GM19035 (cell line): ENCODE data around the gene GNAI3.

Experiments
- ATAC-seq: cut with Tn5 transposase; IDR thresholded peaks from one replicate; pipeline ENCODE4 v1.9.1; 2021; ENCODE audit not compliant: unreplicated experiment

The GNAI3 gene

DNA sequence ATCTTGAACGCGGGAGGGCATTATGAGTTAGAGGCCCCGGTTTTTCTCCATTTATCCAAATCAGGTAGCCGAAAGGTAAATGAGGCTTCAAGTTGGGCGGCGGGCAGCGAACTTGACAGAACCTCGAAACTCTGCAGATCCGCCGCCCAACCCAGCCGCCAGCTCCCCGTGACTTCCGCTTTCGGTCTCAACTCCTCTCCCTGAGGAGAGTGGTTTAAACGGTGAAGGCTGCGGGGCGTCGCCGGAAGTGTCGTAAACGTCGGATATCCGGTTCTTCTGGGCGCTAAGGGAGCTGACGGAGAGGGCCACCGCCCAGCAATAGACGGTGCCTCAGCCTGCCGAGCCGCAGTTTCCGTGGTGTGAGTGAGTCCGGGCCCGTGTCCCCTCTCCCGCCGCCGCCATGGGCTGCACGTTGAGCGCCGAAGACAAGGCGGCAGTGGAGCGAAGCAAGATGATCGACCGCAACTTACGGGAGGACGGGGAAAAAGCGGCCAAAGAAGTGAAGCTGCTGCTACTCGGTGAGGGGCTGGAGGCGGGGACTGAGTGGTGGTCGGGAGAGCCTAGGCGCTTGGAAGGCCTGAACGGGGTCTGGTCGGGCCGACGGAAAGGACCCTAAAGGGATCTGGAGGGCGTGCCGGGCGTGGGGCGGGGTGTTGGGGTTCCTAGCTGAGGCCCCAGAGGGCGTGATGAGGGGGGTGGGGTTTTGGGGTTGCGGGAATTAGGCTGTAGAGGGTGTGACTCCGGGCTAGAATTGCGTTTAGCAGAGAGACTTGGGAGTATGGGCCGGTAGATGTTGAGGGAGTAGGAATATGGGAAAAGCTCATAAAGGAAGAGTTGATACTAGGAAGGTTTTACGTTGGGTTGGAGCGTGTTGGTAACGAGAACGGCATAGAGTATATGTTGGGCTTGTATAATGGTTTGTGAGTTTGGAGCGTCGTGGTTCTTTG is at the start of gene GNAI3:
Gene GNAI3 (plus strand): TSS at position 295 of the 947 bp plus-strand sequence. CDS start 106 bp downstream, at position 401.
- ATAC-seq = peak; percentile 89

DNA sequence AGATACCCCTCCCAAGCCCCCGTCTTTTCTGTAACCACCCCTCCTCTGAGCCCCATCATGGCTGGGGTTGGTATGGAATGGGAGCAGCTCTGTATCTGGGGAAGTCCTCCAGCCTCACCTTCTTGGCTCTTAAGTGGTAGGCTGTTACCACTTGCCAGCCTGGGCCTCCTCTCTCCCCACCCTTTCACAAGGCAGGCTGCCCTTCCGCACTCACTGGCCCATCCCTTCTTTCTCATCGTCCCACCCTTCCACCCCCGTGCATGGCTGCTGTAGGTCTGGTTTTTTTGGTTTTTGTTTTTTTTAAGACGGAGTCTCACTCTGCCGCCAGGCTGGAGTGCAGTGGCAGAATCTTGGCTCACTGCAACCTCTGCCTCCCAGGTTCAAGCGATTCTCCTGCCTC is 49.3 kb upstream of the GNAI3 start:
- no peak for ATAC-seq

DNA sequence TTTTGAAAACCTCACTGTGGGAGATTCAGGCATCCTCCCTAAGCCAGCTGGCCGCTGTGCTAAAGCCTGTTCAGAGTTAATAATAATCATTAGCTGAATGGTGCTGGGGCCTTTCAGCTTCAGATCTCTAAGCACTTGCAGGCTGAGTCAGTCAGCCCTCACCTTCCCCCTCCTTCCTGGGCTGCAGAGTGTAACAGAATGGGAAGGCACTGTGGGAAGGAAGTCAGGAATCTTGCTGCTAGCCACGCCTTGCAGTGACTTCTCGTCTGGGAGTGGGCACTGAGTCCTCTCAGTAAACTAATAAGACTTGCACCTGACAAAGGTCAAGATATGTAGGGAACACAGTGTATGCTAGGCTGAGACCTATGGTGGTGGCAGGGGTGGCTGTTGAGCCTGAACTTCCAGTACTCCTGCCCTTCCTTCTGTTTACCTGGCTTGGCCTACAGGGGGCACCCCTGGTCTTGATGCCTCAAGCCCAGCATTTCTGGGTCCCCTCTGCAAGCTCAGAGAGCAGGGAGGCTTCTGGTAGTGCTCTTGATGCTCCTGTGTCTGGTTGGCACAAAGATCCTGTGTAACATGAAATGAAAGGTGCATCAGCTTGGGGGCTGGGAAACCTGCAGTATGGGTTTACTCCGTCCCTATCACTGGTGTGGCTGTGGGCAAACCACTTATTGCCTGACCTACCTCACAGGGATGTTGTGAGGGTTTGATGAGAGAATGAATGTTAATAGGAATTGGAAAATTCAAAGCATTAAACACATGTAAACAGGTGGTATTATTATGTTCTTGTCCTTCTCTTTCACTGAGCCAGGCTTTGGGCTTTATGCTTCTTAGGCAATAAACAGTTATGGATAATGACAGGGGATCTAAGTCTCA is 48.5 kb upstream of the GNAI3 start:
- ATAC-seq = no peak

DNA sequence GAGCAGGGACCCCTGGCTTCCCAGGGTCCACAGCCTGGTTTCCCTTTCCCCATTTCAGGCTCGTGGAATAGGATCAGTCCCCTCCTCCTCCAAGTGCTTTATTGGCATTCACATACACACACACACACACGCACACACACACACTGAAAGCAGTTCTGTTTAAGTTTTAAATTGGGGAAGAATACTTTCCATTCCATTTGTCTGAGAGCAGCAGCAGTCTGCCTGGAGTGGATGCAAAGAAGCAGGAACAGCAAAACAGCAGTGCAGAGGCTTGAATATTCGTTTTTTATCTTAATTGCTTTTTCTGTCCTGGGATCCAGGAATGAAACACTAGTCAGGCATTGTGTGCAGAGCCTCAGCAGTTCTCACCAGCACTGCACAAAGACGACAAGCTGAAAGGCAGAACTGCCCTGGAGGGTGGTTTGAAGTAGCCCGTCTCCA is 47.5 kb upstream of the GNAI3 start:
- ATAC-seq = no peak

DNA sequence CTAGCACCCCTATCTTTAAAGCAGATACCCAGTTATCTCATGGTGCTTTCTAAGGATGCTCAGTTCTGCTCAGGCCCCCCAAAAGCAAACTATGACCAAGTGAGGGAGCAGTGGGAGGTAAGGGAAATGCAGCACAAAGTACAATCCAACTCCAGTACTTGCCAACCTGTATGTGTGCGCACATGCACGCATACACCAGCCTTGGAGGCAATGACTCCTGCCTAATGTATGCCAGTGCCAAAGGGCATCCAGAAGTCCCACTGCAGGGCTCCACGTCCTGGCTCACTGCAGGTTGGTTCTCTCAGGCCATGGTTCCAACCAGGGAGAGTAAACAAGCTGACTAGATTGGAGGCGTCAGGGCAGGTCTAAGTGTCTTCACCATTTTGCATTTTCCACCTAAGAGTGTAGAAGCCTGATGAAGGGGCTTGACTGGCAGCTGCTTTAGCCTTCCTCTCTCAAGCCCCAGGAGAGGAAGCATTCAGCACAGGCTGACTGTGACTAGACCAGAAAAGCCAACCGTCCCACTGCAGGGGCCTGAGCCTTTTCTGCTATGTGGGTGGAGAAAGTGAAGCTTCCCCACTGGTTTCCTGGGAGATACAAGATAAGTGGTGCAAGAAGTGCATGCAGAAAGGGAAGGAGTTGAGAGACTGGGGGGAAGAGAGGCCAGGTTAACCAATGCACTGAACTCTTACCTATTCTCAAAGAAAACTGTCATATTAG is 46.6 kb upstream of the GNAI3 start:
- no peak for ATAC-seq

DNA sequence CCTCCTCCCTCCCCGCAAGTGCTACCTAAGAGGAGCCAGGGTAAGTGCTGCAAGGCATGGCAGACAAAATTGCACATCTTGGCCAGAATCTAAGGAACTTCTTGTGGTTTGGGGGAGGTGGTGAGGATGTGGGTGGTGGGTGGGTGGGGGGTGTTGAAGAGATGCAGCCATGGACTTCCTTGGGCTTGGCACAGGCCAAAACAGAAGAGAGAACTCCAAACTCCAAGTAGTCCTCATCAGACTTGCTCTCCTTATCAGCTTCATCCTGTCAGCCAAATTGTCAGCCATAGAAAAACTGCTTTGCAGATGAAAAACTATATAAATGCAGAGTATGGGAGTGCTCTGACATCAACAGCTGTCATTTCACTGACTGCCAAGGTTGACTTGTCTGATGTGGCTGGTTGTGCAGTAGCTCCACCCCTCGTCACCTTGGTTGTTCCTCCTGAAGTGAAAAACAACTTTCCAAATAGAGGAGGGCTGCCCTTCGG is 46.0 kb upstream of the GNAI3 start:
- ATAC-seq = no peak

DNA sequence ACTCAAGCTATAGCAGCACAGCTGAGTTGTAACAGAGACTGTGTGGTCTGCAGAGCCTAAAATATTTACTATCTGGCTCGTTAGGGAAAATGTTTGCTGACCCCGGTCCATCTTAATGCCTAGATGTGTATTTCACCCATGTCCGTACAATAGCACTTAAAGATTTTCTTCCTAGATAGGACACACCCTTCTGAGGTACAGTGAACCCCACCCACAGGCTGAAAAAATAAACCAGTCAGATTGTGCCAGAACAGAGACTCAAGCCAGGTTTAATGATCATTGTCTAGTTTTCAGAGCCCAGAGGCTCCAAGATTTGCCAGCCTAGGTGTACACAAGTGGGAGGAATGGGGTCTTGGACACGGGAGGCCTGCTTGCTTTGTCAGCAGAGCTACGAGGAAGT is 44.5 kb upstream of the GNAI3 start:
- ATAC-seq = no peak

DNA sequence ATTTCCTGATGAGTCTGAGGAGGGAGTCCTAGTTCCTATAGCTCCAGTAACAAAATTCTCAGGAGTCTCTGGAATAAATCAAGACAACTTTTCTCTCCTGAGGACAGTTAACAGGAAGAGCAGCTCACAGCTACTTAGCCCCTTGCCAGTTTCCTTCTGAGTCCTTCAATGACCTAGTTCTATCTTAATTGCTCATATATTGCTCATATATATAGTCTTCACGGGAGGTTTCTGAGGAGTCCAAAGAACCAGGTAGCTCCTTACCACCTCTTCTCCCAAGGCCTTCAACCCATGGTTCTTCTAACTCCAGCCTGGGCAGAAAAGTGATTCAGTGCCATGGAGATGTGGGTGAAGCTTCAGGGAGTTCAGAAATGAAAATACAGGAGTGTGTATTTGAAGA is 43.4 kb upstream of the GNAI3 start:
- ATAC-seq = no peak

DNA sequence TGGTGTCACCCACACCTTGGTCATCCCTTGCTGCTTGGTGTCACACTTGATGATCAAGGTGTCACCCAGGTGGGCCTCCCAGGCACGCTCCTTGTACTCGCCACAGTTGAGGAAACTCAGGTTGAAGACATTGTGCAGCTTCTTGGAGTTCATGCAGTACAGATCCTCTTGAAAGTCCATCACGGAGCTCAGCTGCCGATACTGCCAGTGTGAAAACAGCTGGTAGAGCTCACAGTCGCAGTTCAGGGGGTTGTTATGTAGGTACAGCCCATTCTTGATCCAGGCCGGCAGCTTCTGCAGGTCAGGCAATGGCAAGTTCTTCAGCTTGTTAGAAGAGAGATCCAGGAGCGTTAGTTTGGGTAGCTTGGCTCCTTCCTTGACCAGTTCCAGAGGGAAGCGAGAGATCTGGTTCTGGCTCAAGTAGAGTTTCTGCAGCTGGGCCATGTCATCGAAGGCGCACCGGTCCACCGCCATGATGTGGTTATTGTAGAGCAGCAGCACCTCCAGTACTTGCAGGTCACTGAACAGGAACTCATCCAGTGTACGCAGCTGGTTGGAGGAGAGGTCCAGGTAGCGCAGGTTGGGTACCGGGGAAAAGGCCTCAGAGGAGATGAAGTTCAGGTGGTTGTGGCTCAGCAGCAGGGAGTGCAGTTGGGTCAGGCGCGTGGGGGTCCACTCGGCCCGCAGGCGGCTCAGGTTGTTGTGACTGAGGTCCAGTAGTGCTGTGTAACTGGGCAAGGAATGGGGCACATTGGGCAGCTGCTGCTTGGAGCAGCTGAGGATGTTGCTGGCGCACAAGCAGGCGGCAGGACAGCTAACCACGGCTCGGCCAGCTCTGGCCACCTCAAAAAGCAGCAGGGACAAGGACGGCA is 40.2 kb upstream of the GNAI3 start:
- ATAC-seq = no peak

DNA sequence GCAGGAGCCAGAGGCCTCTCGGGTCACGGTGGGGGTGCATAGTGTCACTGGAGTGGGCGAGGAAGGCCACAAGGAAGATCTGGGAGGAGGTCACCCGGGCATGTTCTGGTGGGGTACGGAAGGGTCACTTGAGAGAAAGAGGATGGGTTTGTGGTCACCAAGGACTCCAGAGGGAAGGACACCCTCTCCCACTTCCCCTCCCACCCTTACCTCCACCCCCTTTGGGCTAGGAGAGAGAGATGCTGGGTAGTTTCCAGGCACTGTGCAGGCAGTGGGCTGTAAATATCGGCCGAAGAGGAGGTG is 39.6 kb upstream of the GNAI3 start:
- ATAC-seq = no peak

DNA sequence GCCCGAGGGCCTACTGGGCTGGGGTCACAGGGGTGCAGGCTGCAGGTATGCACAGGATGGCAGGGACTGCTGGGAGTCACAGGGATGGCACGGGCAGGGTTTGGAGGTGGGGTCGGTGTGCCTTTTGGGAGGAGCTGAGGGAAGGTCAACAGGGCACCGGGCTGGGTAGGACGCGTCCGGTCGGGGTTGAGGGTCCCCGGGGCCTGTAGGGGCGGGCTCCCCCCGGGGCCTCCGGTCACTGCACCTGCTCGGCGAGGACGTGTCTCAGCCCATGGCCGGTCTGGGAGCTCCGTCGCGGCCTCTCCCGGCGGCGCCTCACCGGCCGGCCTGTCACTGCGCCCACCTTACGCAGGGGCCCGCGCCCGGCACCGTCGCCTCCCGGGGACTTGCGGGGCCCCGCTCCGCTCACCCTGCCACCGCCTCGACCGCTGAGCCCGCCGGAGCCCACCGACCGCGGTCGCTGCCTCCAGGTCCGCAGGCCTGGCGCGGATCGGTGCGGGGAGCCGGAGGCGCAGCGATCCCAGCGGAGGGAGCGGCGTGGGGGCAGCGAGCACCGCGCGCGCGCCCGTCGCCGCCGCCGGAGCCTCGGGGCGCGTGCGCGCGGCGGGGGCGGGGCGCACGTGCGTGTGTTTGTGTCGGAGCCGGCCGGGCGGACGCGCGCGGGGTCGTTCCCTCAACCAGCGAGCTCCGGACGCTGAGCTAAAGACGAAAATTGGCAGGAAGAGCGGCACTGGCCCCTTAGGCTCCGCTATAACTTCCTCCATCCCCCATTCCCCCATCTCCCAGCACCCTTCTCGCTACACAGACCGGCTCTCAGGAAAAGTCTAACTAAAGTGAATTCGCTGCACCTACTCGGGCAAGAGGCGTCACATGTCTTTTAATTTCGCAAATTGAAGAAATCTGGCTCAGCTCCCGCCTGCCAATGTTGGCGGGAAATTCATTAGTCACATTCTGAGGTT is 39.0 kb upstream of the GNAI3 start, which contains the start of gene AMIGO1:
Gene AMIGO1 (minus strand): TSS at position 552 of the 959 bp plus-strand sequence. CDS start 815 bp downstream, outside the sequence.
- peak; percentile 70 for ATAC-seq

DNA sequence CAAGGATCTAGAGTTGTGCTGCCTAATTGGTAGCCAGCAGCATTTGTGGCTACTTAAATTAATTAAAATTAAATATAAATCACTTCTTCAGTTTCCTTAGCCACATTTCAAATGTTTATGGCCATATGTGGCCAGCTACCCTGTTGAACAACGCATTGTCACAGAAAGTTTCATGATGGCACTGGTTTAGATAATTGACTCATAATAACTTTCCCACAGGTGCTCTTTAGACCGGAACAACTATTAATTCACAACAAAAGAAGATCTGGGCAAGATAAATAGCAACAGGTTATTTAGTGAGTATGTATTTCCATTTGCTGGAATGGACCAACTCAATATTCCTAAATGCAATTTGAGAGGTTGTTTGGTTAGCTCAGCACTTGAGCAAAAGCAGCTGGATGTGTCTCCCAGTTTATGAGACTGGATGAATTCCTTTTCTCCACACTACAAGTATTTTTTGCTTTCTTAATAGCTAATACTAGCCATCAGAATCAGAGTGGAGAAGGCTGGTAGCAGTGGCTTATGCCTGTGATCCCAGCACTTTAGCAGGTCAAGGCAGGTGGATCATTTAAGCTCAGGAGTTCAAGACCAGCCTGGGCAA is 35.2 kb upstream of the GNAI3 start:
- no peak for ATAC-seq

DNA sequence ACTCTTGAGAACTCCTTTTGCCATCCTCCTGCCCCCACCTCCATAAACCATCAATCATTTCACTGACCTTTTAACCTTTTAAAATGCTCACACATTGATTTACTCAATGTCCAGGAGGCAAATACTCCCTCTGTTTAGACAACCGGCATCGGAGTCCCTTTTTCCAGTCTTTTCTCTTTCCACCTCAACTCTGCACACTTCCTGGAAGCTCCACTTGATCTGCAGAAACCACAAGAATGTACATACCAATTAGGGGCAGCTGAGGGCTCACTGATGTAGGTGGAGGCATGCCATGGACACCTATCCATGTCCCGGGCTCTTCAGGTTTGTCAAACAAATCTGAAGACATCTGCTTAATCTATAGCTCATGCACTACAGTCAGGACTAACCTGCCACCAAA is 33.6 kb upstream of the GNAI3 start:
- ATAC-seq = no peak

DNA sequence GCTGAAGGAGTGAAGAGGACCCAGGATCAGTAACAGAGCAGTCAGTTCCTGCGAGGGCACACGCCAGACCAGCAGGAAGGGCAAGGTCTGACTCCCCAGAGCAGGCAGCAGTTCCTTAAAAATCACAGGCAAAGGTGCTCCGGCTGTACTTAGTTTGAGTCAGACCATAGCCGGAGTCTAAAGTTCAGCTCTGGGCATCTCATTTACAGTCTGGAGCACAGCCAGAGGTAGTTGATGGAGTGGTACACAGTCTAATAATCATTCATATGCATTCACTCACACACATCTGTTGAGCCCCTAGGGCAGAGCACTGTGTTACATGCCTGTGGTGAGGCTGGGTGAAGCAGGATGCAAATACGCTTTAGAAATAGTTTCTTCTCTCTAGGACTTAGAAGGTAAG is 31.5 kb upstream of the GNAI3 start:
- ATAC-seq = no peak

DNA sequence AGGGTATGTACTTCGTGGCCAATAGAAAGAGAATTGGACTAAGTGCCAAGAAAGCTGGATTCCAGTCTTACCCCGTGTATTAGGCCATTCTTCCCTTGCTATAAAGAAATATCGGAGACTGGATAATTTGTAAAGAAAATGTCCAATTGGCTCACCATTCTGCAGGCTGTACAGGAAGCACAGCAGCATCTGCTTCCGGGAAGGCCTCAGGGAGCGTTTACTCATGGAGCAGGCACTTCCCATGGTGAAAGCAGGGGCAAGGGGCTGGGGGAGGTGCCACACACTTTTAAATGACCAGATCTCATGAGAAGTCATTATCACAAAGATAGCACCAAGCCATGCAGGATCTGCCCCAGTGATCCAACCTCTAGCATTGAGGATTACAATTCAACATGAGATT is 31.1 kb upstream of the GNAI3 start:
- ATAC-seq = no peak

DNA sequence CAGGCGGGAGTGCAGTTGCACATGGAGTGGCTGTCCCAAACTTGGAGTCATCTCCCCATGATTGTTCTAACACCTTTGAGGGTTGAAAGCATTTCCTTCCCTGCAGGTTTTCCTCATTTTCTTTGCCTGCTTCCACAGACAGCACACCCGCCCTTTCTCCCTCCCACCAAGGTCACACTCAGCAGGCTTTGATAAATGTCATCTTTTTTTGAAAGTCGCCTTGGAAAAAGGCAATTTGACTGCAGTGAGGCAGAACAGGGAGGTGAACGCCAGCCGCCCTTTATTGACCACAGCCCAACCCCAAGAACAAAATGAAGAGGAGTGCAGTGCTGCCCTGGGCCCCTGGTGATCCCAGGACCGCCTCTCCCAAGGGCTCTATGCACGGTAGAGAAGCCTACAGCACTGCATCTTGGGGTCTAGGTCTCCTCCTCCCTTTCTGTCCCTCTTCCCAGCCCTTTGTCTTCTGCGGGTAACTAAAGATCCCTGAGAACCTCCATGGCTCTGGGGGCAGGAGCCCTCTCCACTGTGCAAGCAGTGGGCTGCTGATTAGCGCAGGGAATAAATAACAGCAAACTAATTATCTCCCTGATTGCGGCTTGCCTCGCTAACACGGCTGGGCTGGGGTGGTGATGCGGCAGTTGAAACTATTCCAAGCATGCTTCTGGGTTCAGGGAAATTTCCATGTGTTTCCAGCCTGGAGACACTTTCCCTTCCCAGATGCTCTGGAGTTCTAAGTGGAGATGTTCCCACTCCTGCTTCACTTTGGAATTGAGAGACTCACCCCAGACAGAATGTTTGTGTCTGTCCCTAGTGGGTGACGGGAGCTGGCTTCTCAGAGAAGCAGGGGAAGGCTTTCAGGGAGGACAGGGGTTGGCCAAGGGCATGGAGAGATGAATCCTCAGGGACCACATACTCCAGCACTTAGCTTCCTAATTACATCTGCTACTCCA is 27.1 kb upstream of the GNAI3 start:
- no peak for ATAC-seq

DNA sequence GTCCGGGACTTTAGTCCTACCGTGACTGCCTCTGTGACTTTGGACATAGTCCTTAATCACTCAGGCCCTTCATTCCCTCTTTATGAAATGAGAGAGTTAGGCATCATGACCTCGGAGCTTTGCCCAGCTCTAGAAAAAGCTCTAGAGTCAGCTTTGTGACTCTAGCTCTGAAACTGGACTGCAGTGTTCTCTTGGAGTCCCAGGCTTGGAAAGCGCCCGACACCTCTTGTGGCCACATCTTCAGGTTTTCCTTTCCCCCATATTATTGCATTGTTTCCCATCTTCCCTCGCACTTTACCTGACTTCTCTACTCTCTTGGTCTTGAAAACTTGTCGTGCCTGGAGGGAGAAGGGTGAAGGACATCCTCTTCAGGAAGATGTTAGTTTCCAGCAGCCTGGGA is 26.4 kb upstream of the GNAI3 start:
- no peak for ATAC-seq
